CD14-positive monocyte (primary cell): ENCODE data around the gene AURKAIP1. TPM values are rescaled to one million over a fixed set of nuclear protein-coding genes. Genes with fewer than 3 reads are reported as not detected.

ENCODE experiments used
- DNase-seq, 3 donors: peaks; one replicate each; pipeline ENCODE4 v3.0.0-alpha.2; 2011 to 2022
- H2AFZ ChIP-seq: 2 replicates; pipeline ENCODE4 v1.6.0; 2012; ENCODE audit warnings: mild to moderate bottlenecking, low read depth, low read length, inconsistent platforms; ENCODE audit not compliant: insufficient read depth, poor library complexity, severe bottlenecking
- H3K27ac ChIP-seq, 2 donors: 1 replicate in 1 of 2; 2 replicates in 1 of 2; pipeline ENCODE4 v1.5.1; 2012 to 2013; ENCODE audit warnings: low read length in 2 of 2, control low read depth in 1 of 2, inconsistent platforms in 1 of 2, low read depth in 1 of 2, mild to moderate bottlenecking in 1 of 2
- H3K27me3 ChIP-seq, 2 donors: one replicate each; pipeline versions ENCODE4 v1.6.0 to v1.6.1; 2011 to 2013; ENCODE audit warnings: low read length in 2 of 2; ENCODE audit not compliant: control insufficient read depth in 2 of 2, insufficient read depth in 2 of 2
- H3K36me3 ChIP-seq, 2 donors: replicated peaks in 1 of 2; 1 replicate in 1 of 2; 2 replicates in 1 of 2; pipeline versions ENCODE4 v1.5.1 to v1.6.1; 2012 to 2013; ENCODE audit warnings: low read length in 2 of 2, control low read depth in 1 of 2, inconsistent platforms in 1 of 2, mild to moderate bottlenecking in 1 of 2; ENCODE audit not compliant: insufficient read depth in 2 of 2, control insufficient read depth in 1 of 2
- H3K4me1 ChIP-seq, 2 donors: 1 replicate in 1 of 2; 2 replicates in 1 of 2; pipeline versions ENCODE4 v1.5.1 to v1.6.1; 2012 to 2013; ENCODE audit warnings: low read length in 2 of 2, control low read depth in 1 of 2, inconsistent platforms in 1 of 2, mild to moderate bottlenecking in 1 of 2, moderate library complexity in 1 of 2; ENCODE audit not compliant: insufficient read depth in 2 of 2, control insufficient read depth in 1 of 2
- H3K4me2 ChIP-seq: replicated peaks from 2 replicates; pipeline ENCODE3; 2012; ENCODE audit warnings: low read length, moderate library complexity, mild to moderate bottlenecking; ENCODE audit not compliant: poor library complexity, severe bottlenecking; ENCODE audit errors: extremely low read depth
- H3K4me3 ChIP-seq, 3 experiments: fragments of 200-600 bp in 1 of 3; sonication (generic) in 1 of 3; replicated peaks in 1 of 3; 1 replicate in 2 of 3; 2 replicates in 1 of 3; pipeline ENCODE4 v1.5.1; 2011 to 2013; ENCODE audit warnings: low read length in 3 of 3, mild to moderate bottlenecking in 3 of 3, control low read depth in 2 of 3, low read depth in 2 of 3, inconsistent platforms in 1 of 3, moderate library complexity in 1 of 3
- H3K79me2 ChIP-seq: 2 replicates; pipeline ENCODE4 v1.6.0; 2012; ENCODE audit warnings: mild to moderate bottlenecking, control low read depth, inconsistent platforms, low read length, moderate library complexity; ENCODE audit not compliant: insufficient read depth
- H3K9ac ChIP-seq: 2 replicates; pipeline ENCODE4 v1.6.0; 2017; ENCODE audit warnings: low read length, mild to moderate bottlenecking; ENCODE audit not compliant: insufficient read depth, poor library complexity, severe bottlenecking
- H3K9me3 ChIP-seq, 2 donors: replicated peaks in 1 of 2; 1 replicate in 1 of 2; 2 replicates in 1 of 2; pipeline versions ENCODE4 v1.5.1 to v1.6.1; 2012 to 2013; ENCODE audit warnings: low read length in 2 of 2, control low read depth in 1 of 2; ENCODE audit not compliant: control insufficient read depth in 1 of 2, insufficient read depth in 1 of 2
- H4K20me1 ChIP-seq: 2 replicates; pipeline ENCODE4 v1.6.0; 2012; ENCODE audit warnings: mild to moderate bottlenecking, low read length, control low read depth, moderate library complexity; ENCODE audit not compliant: insufficient read depth
- H3K27ac Mint-ChIP-seq, 7 donors: one replicate each; pipeline ENCODE4 v1.8.0; 2020; ENCODE audit warnings: mild to moderate bottlenecking in 7 of 7, mixed read lengths in 7 of 7, moderate library complexity in 6 of 7, inconsistent platforms in 2 of 7
- H3K27me3 Mint-ChIP-seq, 3 donors: one replicate each; pipeline ENCODE4 v1.8.0; 2021 to 2022; ENCODE audit warnings: low read depth in 3 of 3, mild to moderate bottlenecking in 3 of 3, mixed read lengths in 3 of 3, moderate library complexity in 3 of 3, inconsistent platforms in 1 of 3
- H3K36me3 Mint-ChIP-seq, 2 donors: one replicate each; pipeline ENCODE4 v1.8.0; 2020; ENCODE audit warnings: mixed read lengths in 2 of 2, inconsistent platforms in 1 of 2, mild to moderate bottlenecking in 1 of 2
- H3K4me1 Mint-ChIP-seq: one replicate; pipeline ENCODE4 v1.8.0; 2020; ENCODE audit warnings: mild to moderate bottlenecking, mixed read lengths
- H3K4me3 Mint-ChIP-seq, 2 donors: one replicate each; pipeline ENCODE4 v1.8.0; 2020; ENCODE audit warnings: mild to moderate bottlenecking in 2 of 2, mixed read lengths in 2 of 2, moderate library complexity in 1 of 2
- H3K9me3 Mint-ChIP-seq, 7 donors: one replicate each; pipeline ENCODE4 v1.8.0; 2020 to 2022; ENCODE audit warnings: mixed read lengths in 7 of 7, mild to moderate bottlenecking in 6 of 7, moderate library complexity in 6 of 7, inconsistent platforms in 2 of 7
- CTCF ChIP-seq: fragments of 200-600 bp; IDR thresholded peaks from one replicate; pipeline ENCODE4 v1.8.0; 2022; ENCODE audit warnings: antibody characterized with exemption, mild to moderate bottlenecking
- WGBS: methylation state at CpG from one replicate; pipeline ENCODE4 v1.1.5; 2013; ENCODE audit warnings: missing lambda C conversion rate; ENCODE audit not compliant: insufficient coverage; 5-methylcytosine and 5-hydroxymethylcytosine counted together
- intact Hi-C, 2 donors: fragments of 100-400 bp; cut with micrococcal nuclease; formaldehyde crosslinking; loops; one replicate each; pipeline versions ENCODE4 v1.15.0 to v1.15.1; 2023
- polyA plus RNA-seq, 3 donors: library from polyadenylated mRNA; depleted of rRNA in 1 of 3; unstranded in 2 of 3; stranded (reverse) in 1 of 3; fragments of 300-500 nt in 2 of 3; fragments of >200 nt in 1 of 3; fragmentation: Illumina TruSeq in 2 of 3; gene quantifications; 1 replicate in 2 of 3; 2 replicates in 1 of 3; pipeline ENCODE4 v1.2.3, GENCODE V29; 2012 to 2021

The AURKAIP1 gene
- polyA plus RNA-seq, 3 donors, result 59.1 to 160 (median 134) TPM

- Histone ChIP-seq H4K20me1 (peaks cover 30% of the 10 kb centered on the region), H3K4me3 (peak within 1 kb of the TSS; percentile 44 to 76 (median 64)), H3K9me3 (no peaks in the 10 kb centered on the region), H3K79me2 (peaks cover 28% of the 10 kb centered on the region), H3K36me3 (no peaks in the 10 kb centered on the region), H3K4me1 (peaks cover 11 to 17% of the 10 kb centered on the region in 2 donors), H2AFZ (peak within 1 kb of the TSS; percentile 90), H3K4me2 (peak within 1 kb of the TSS; percentile 91), H3K27me3 (peaks cover 11 to 30% of the 10 kb centered on the region in 2 donors), H3K27ac (peak within 1 kb of the TSS in 1 of 2 donors; percentile 62), H3K9ac (peak within 1 kb of the TSS; percentile 77)
- intact Hi-C loops, result no loop called here
- under 1% methylated on average over 102 of the region's 122 CpGs for WGBS
- Mint-ChIP-seq H3K27ac (peak within 1 kb of the TSS in 4 of 7 donors; percentile 35 to 89 (median 76)), H3K9me3 (peaks cover 0 to 10% (median 4%) of the 10 kb centered on the region in 7 donors), H3K27me3 (peaks cover 29 to 43% (median 33%) of the 10 kb centered on the region in 3 donors), H3K36me3 (peaks cover 0 to 6% of the 10 kb centered on the region in 2 donors), H3K4me1 (peaks cover 17% of the 10 kb centered on the region), H3K4me3 (peak within 1 kb of the TSS; percentile 81 to 85)
- TF ChIP-seq CTCF, result peak; percentile 46
- DNase-seq, result peak; percentile 42 to 69 (median 52)
Measured at GRCh38 chr1:1349256-1350012, 25.6 kb downstream of the AURKAIP1 start, which contains the start of gene DVL1. Gene DVL1 (minus strand): TSS chr1:1349418. CDS start chr1:1349065, 353 bp downstream.

GRCh38 chr1:1348420-1349255 lies 26.4 kb downstream of the AURKAIP1 start:
- Histone ChIP-seq H3K9ac (peak overlapping the region; percentile 76), H3K9me3 (no peaks in the 10 kb centered on the region), H3K27ac (no peak overlapping the region), H4K20me1 (peaks cover 32% of the 10 kb centered on the region), H3K79me2 (peaks cover 28% of the 10 kb centered on the region), H3K4me1 (peaks cover 11 to 17% of the 10 kb centered on the region in 2 donors), H2AFZ (peak overlapping the region; percentile 65), H3K4me3 (peak overlapping the region; percentile 44 to 76 (median 64)), H3K36me3 (no peaks in the 10 kb centered on the region), H3K27me3 (peaks cover 4 to 22% of the 10 kb centered on the region in 2 donors), H3K4me2 (peak overlapping the region; percentile 91)
- Mint-ChIP-seq H3K27ac (peak overlapping the region in 4 of 7 donors; percentile 35 to 89 (median 76)), H3K36me3 (peaks cover 0 to 5% of the 10 kb centered on the region in 2 donors), H3K4me3 (peak overlapping the region; percentile 81 to 85), H3K27me3 (peaks cover 22 to 35% (median 25%) of the 10 kb centered on the region in 3 donors), H3K4me1 (peaks cover 16% of the 10 kb centered on the region), H3K9me3 (peaks cover 0 to 6% (median 0%) of the 10 kb centered on the region in 7 donors)
- no peak for TF ChIP-seq CTCF
- intact Hi-C loops, result no loop called here
- under 1% methylated on average over 108 of the region's 109 CpGs for WGBS
- DNase-seq, result peak in 1 of 3 donors; percentile 32
